Duodenal mucosa (tissue), 2 donors: ENCODE results near the gene IL17REL.

Experiments used
- H3K27ac ChIP-seq: one replicate; pipeline ENCODE4 v1.7.0; 2013; ENCODE audit warnings: low read depth, low read length
- H3K27me3 ChIP-seq, 2 donors: one replicate each; pipeline ENCODE4 v1.7.0; 2013; ENCODE audit warnings: low read length in 2 of 2, control low read depth in 1 of 2; ENCODE audit not compliant: insufficient read depth in 2 of 2, control insufficient read depth in 1 of 2
- H3K36me3 ChIP-seq, 2 donors: one replicate each; pipeline ENCODE4 v1.7.0; 2013; ENCODE audit warnings: low read length in 2 of 2, control low read depth in 1 of 2; ENCODE audit not compliant: insufficient read depth in 2 of 2, control insufficient read depth in 1 of 2
- H3K4me1 ChIP-seq, 2 donors: one replicate each; pipeline ENCODE4 v1.7.0; 2013; ENCODE audit warnings: low read length in 2 of 2, control low read depth in 1 of 2; ENCODE audit not compliant: insufficient read depth in 2 of 2, control insufficient read depth in 1 of 2
- H3K4me3 ChIP-seq, 2 donors: one replicate each; pipeline ENCODE4 v1.7.0; 2013; ENCODE audit warnings: low read length in 2 of 2, low read depth in 1 of 2
- H3K9ac ChIP-seq, 2 donors: one replicate each; pipeline ENCODE4 v1.7.0; 2013; ENCODE audit warnings: low read length in 2 of 2, low read depth in 1 of 2
- H3K9me3 ChIP-seq, 2 donors: one replicate each; pipeline ENCODE4 v1.7.0; 2013; ENCODE audit warnings: low read length in 2 of 2, control low read depth in 1 of 2; ENCODE audit not compliant: control insufficient read depth in 1 of 2

The IL17REL gene

GRCh38 chr22:50012211-50013181 is at the start of gene IL17REL:
Gene IL17REL (minus strand): TSS chr22:50012765. CDS start chr22:50012646, 119 bp downstream.
- H3K36me3 ChIP-seq = no peaks in the 10 kb centered on the region
- no peak within 1 kb of the TSS for H3K9ac ChIP-seq
- no peak within 1 kb of the TSS for H3K27ac ChIP-seq
- H3K27me3 ChIP-seq = peaks cover 40 to 43% of the 10 kb centered on the region in 2 donors
- no peak within 1 kb of the TSS for H3K4me3 ChIP-seq
- peaks cover 9 to 15% of the 10 kb centered on the region in 2 donors for H3K4me1 ChIP-seq
- H3K9me3 ChIP-seq = no peaks in the 10 kb centered on the region

GRCh38 chr22:50061824-50062355 is 49.3 kb upstream of the IL17REL start:
- Histone ChIP-seq H3K27ac (no peak overlapping the region), H3K9ac (no peak overlapping the region), H3K4me1 (no peaks in the 10 kb centered on the region), H3K9me3 (no peaks in the 10 kb centered on the region), H3K4me3 (no peak overlapping the region), H3K27me3 (peaks cover 5 to 25% of the 10 kb centered on the region in 2 donors), H3K36me3 (no peaks in the 10 kb centered on the region)

GRCh38 chr22:50061141-50061823 is 48.7 kb upstream of the IL17REL start:
- peaks cover 10 to 25% of the 10 kb centered on the region in 2 donors for H3K27me3 ChIP-seq
- no peak overlapping the region for H3K9ac ChIP-seq
- H3K36me3 ChIP-seq = no peaks in the 10 kb centered on the region
- H3K4me1 ChIP-seq = no peaks in the 10 kb centered on the region
- H3K9me3 ChIP-seq = no peaks in the 10 kb centered on the region
- H3K4me3 ChIP-seq = no peak overlapping the region
- H3K27ac ChIP-seq = no peak overlapping the region

GRCh38 chr22:50060441-50061140 is 48.0 kb upstream of the IL17REL start:
- Histone ChIP-seq H3K9ac (no peak overlapping the region), H3K36me3 (no peaks in the 10 kb centered on the region), H3K4me3 (no peak overlapping the region), H3K27ac (no peak overlapping the region), H3K27me3 (peaks cover 10 to 25% of the 10 kb centered on the region in 2 donors), H3K4me1 (no peaks in the 10 kb centered on the region), H3K9me3 (no peaks in the 10 kb centered on the region)

- no peaks in the 10 kb centered on the region for H3K36me3 ChIP-seq
- no peak overlapping the region for H3K27ac ChIP-seq
- no peak overlapping the region for H3K9ac ChIP-seq
- no peak overlapping the region for H3K4me3 ChIP-seq
- H3K9me3 ChIP-seq = no peaks in the 10 kb centered on the region
- H3K4me1 ChIP-seq = no peaks in the 10 kb centered on the region
- H3K27me3 ChIP-seq = peaks cover 10 to 25% of the 10 kb centered on the region in 2 donors
These were observed 47.3 kb upstream of the IL17REL start for GRCh38 chr22:50059881-50060262.

- H3K4me3 ChIP-seq = no peak overlapping the region
- H3K9me3 ChIP-seq = no peaks in the 10 kb centered on the region
- peaks cover 10 to 25% of the 10 kb centered on the region in 2 donors for H3K27me3 ChIP-seq
- H3K4me1 ChIP-seq = no peaks in the 10 kb centered on the region
- H3K27ac ChIP-seq = no peak overlapping the region
- H3K36me3 ChIP-seq = no peaks in the 10 kb centered on the region
- no peak overlapping the region for H3K9ac ChIP-seq
These were observed 46.6 kb upstream of the IL17REL start for GRCh38 chr22:50058906-50059880.

GRCh38 chr22:50058061-50058905 is 45.7 kb upstream of the IL17REL start, which contains the start of gene TTLL8:
Gene TTLL8 (minus strand): TSS chr22:50058298.
- Histone ChIP-seq H3K27me3 (peaks cover 14 to 25% of the 10 kb centered on the region in 2 donors), H3K4me1 (no peaks in the 10 kb centered on the region), H3K36me3 (no peaks in the 10 kb centered on the region), H3K4me3 (no peak within 1 kb of the TSS), H3K9ac (no peak within 1 kb of the TSS), H3K9me3 (no peaks in the 10 kb centered on the region), H3K27ac (no peak within 1 kb of the TSS)

GRCh38 chr22:50057278-50058060 is 44.9 kb upstream of the IL17REL start:
- Histone ChIP-seq H3K27me3 (peaks cover 14 to 25% of the 10 kb centered on the region in 2 donors), H3K4me1 (no peaks in the 10 kb centered on the region), H3K27ac (no peak overlapping the region), H3K9ac (no peak overlapping the region), H3K9me3 (no peaks in the 10 kb centered on the region), H3K4me3 (no peak overlapping the region), H3K36me3 (no peaks in the 10 kb centered on the region)
